Loucy (cell line): ENCODE results near the gene CYB561D2.
A peak's percentile ranks its signal among the peaks of the same experiment; 100 is the strongest.

Experiments used
- H2AFZ ChIP-seq: fragments of 200-600 bp; sonication (generic); 2 replicates; pipeline ENCODE4 v1.6.0; 2016; ENCODE audit warnings: antibody characterized with exemption, mild to moderate bottlenecking, low read length, moderate library complexity
- H3F3A ChIP-seq: fragments of 200-600 bp; 2 replicates; pipeline ENCODE4 v1.6.0; 2016; ENCODE audit warnings: antibody characterized with exemption, low read depth, mild to moderate bottlenecking
- H3K27me3 ChIP-seq: fragments of 200-600 bp; sonication (generic); 2 replicates; pipeline ENCODE4 v1.6.1; 2014; ENCODE audit warnings: low read length, mild to moderate bottlenecking; ENCODE audit not compliant: insufficient read depth, poor library complexity, severe bottlenecking
- H3K36me3 ChIP-seq: fragments of 200-600 bp; sonication (generic); 2 replicates; pipeline ENCODE4 v1.6.1; 2016; ENCODE audit warnings: low read length; ENCODE audit not compliant: insufficient read depth
- H3K4me1 ChIP-seq: fragments of 200-600 bp; sonication (generic); 2 replicates; pipeline ENCODE4 v1.5.1; 2014; ENCODE audit warnings: low read length, mild to moderate bottlenecking; ENCODE audit not compliant: insufficient read depth, poor library complexity, severe bottlenecking
- H3K4me2 ChIP-seq: fragments of 200-600 bp; sonication (generic); 2 replicates; pipeline ENCODE4 v1.6.0; 2014; ENCODE audit warnings: antibody characterized with exemption, low read length, low read depth, mild to moderate bottlenecking; ENCODE audit not compliant: poor library complexity, severe bottlenecking
- H3K4me3 ChIP-seq: fragments of 200-600 bp; sonication (generic); 2 replicates; pipeline ENCODE4 v1.5.1; 2014; ENCODE audit warnings: low read length, mild to moderate bottlenecking, mixed read lengths; ENCODE audit not compliant: poor library complexity, severe bottlenecking
- H3K79me2 ChIP-seq: fragments of 200-600 bp; sonication (generic); 2 replicates; pipeline ENCODE4 v1.6.1; 2014; ENCODE audit warnings: low read length; ENCODE audit not compliant: insufficient read depth
- H3K9ac ChIP-seq: fragments of 200-600 bp; sonication (generic); 2 replicates; pipeline ENCODE4 v1.6.0; 2014; ENCODE audit warnings: mild to moderate bottlenecking, low read depth, low read length, moderate library complexity; ENCODE audit not compliant: poor library complexity, severe bottlenecking
- H3K9me2 ChIP-seq: fragments of 200-600 bp; sonication (generic); replicated peaks from 2 replicates; pipeline ENCODE4 v1.6.1; 2016; ENCODE audit warnings: low read depth, low read length, mixed read lengths
- H3K9me3 ChIP-seq: fragments of 200-600 bp; sonication (generic); 2 replicates; pipeline ENCODE4 v1.6.1; 2014; ENCODE audit warnings: mild to moderate bottlenecking, antibody characterized with exemption, low read length, low read depth; ENCODE audit not compliant: insufficient read depth
- H4K20me1 ChIP-seq: fragments of 200-600 bp; sonication (generic); 2 replicates; pipeline ENCODE4 v1.6.0; 2014; ENCODE audit warnings: antibody characterized with exemption, low read length, mild to moderate bottlenecking; ENCODE audit not compliant: insufficient read depth, poor library complexity, severe bottlenecking
- CTCF ChIP-seq: fragments of 200-600 bp; sonication (generic); conservative IDR thresholded peaks from 2 replicates; pipeline ENCODE4 v1.5.1; 2014; ENCODE audit warnings: mild to moderate bottlenecking, antibody characterized with exemption, low read length
- EZH2phosphoT487 ChIP-seq: fragments of 200-600 bp; IDR thresholded peaks from 2 replicates; pipeline ENCODE4 v1.6.1; 2018; ENCODE audit warnings: antibody characterized with exemption, mild to moderate bottlenecking, moderate library complexity, borderline replicate concordance

The CYB561D2 gene

GRCh38 chr3:50355829-50356552 lies 5.3 kb downstream of the CYB561D2 start:
- Histone ChIP-seq H3K36me3 (peaks cover 9% of the 10 kb centered on the region; the same call in 1 of the 2 replicates), H4K20me1 (peaks cover 47% of the 10 kb centered on the region), H3K4me2 (peak overlapping the region; percentile 92), H3K9ac (peak overlapping the region; percentile 84), H3F3A (no peaks in the 10 kb centered on the region), H3K9me3 (no peaks in the 10 kb centered on the region), H2AFZ (no peak overlapping the region), H3K4me1 (peaks cover 41% of the 10 kb centered on the region), H3K27me3 (no peaks in the 10 kb centered on the region), H3K79me2 (peaks cover 55% of the 10 kb centered on the region), H3K4me3 (peak overlapping the region; percentile 78), H3K9me2 (no peaks in the 10 kb centered on the region)
- TF ChIP-seq CTCF (peak; percentile 45), EZH2phosphoT487 (no peak)

- peaks cover 9% of the 10 kb centered on the region; the same call in 1 of the 2 replicates for H3K36me3 ChIP-seq
- H3K9ac ChIP-seq: peak overlapping the region; percentile 84
These were observed 5.9 kb downstream of the CYB561D2 start for GRCh38 chr3:50356553-50356952.

GRCh38 chr3:50357481-50357880 lies 6.8 kb downstream of the CYB561D2 start:
- H3K4me1 ChIP-seq: peaks cover 34% of the 10 kb centered on the region
- peak overlapping the region; percentile 78 for H3K4me3 ChIP-seq
- TF ChIP-seq CTCF (no peak), EZH2phosphoT487 (no peak)
- H2AFZ ChIP-seq: no peak overlapping the region
- peaks cover 45% of the 10 kb centered on the region for H3K79me2 ChIP-seq
- no peaks in the 10 kb centered on the region for H3K9me2 ChIP-seq
- peak overlapping the region; percentile 84 for H3K9ac ChIP-seq
- H3K4me2 ChIP-seq: peak overlapping the region; percentile 92
- no peaks in the 10 kb centered on the region for H3F3A ChIP-seq
- no peaks in the 10 kb centered on the region for H3K9me3 ChIP-seq
- H3K27me3 ChIP-seq: no peaks in the 10 kb centered on the region
- peaks cover 43% of the 10 kb centered on the region for H4K20me1 ChIP-seq
- H3K36me3 ChIP-seq: peaks cover 9% of the 10 kb centered on the region; the same call in 1 of the 2 replicates

More at GRCh38 chr3:50356553-50356952, 5.9 kb downstream of the CYB561D2 start:
- Histone ChIP-seq H3K27me3 (no peaks in the 10 kb centered on the region), H3K4me1 (peaks cover 36% of the 10 kb centered on the region), H3F3A (no peaks in the 10 kb centered on the region), H2AFZ (no peak overlapping the region), H3K4me2 (peak overlapping the region; percentile 92), H3K9me2 (no peaks in the 10 kb centered on the region), H3K9me3 (no peaks in the 10 kb centered on the region), H3K79me2 (peaks cover 50% of the 10 kb centered on the region), H4K20me1 (peaks cover 43% of the 10 kb centered on the region), H3K4me3 (peak overlapping the region; percentile 78)
- TF ChIP-seq EZH2phosphoT487 (no peak), CTCF (no peak)
